BJ (cell line): ENCODE measurements around the gene MYOM3. TPM values are rescaled to one million over a fixed set of nuclear protein-coding genes. Genes with fewer than 3 reads are reported as not detected.

ENCODE experiments used
- CTCF ChIA-PET: fragments of 350-600 bp; formaldehyde crosslinking; extraction: SDS; loops from one replicate; lab custom pipeline; 2021; ENCODE audit warnings: antibody characterized with exemption, inconsistent platforms; lab: Yijun Ruan, JAX
- POLR2A ChIA-PET: fragments of 300-600 bp; sonication (Branson Sonifier 250); formaldehyde crosslinking; extraction: SDS; loops from one replicate; lab custom pipeline; 2021; ENCODE audit warnings: antibody characterized with exemption; lab: Charles Lee
- DNase-seq: peaks from one replicate; pipeline ENCODE4 v3.0.0-alpha.2; 2011; ENCODE audit warnings: low read depth
- H3K27me3 ChIP-seq: 2 replicates; pipeline ENCODE4 v1.6.0; 2011; ENCODE audit warnings: low read length; ENCODE audit not compliant: control insufficient read depth, insufficient read depth
- H3K36me3 ChIP-seq: 2 replicates; pipeline ENCODE4 v1.5.1; 2011; ENCODE audit warnings: low read length; ENCODE audit not compliant: control insufficient read depth, insufficient read depth
- H3K4me3 ChIP-seq: 2 replicates; pipeline ENCODE4 v1.5.1; 2011; ENCODE audit warnings: low read depth, mild to moderate bottlenecking, control low read depth, low read length
- CTCF ChIP-seq: IDR thresholded peaks from 2 replicates; pipeline ENCODE4 v1.5.1; 2011; ENCODE audit warnings: low read depth, mild to moderate bottlenecking, control low read depth, inconsistent platforms, low read length, moderate library complexity; ENCODE audit not compliant: insufficient read depth
- polyA plus RNA-seq: library from polyadenylated mRNA; depleted of rRNA; stranded (reverse); fragments of >200 nt; gene quantifications from 2 replicates; pipeline ENCODE4 v1.2.3, GENCODE V29; 2011

Gene MYOM3
- polyA plus RNA-seq, 1 experiment, result not detected

GRCh38 chr1:24102961-24103360 is 9.0 kb downstream of the MYOM3 start:
- Histone ChIP-seq H3K36me3 (no peaks in the 10 kb centered on the region), H3K27me3 (peaks cover 2% of the 10 kb centered on the region), H3K4me3 (no peak overlapping the region)
- ChIA-PET CTCF (interaction anchor here (0.7 to 0.8 kb wide), 2 partner anchors 31 to 47 kb away, joined by 3 read pairs; no protein-coding TSS in a partner anchor), POLR2A (interaction anchor here (0.6 kb wide), 1 partner anchor 1701 kb away, joined by 8 read pairs; no protein-coding TSS in a partner anchor)
- no peak for TF ChIP-seq CTCF
- no peak for DNase-seq

- ChIA-PET CTCF (no interaction called here), POLR2A (no interaction called here)
- no peak for TF ChIP-seq CTCF
- Histone ChIP-seq H3K4me3 (no peak overlapping the region), H3K36me3 (no peaks in the 10 kb centered on the region), H3K27me3 (peaks cover 2% of the 10 kb centered on the region)
- DNase-seq, result no peak
Measured at GRCh38 chr1:24101796-24102586, 9.9 kb downstream of the MYOM3 start.

- no peak overlapping the region for H3K4me3 ChIP-seq
- DNase-seq, result no peak
- TF ChIP-seq CTCF, result no peak
- CTCF ChIA-PET, result interaction anchor here (1.0 kb wide), 1 partner anchor 11 kb away, joined by 4 read pairs; the partner anchor contains the start of gene MYOM3
- POLR2A ChIA-PET, result no interaction called here
- H3K36me3 ChIP-seq, result no peaks in the 10 kb centered on the region
- H3K27me3 ChIP-seq, result peaks cover 2% of the 10 kb centered on the region
Measured at GRCh38 chr1:24100945-24101737, 10.8 kb downstream of the MYOM3 start.

GRCh38 chr1:24098943-24099638 is 12.8 kb downstream of the MYOM3 start:
- ChIA-PET POLR2A (no interaction called here), CTCF (no interaction called here)
- Histone ChIP-seq H3K27me3 (peaks cover 2% of the 10 kb centered on the region), H3K36me3 (no peaks in the 10 kb centered on the region), H3K4me3 (no peak overlapping the region)
- no peak for TF ChIP-seq CTCF
- no peak for DNase-seq

- TF ChIP-seq CTCF, result no peak
- H3K36me3 ChIP-seq, result no peaks in the 10 kb centered on the region
- no peak overlapping the region for H3K4me3 ChIP-seq
- no peak for DNase-seq
- POLR2A ChIA-PET, result no interaction called here
- peaks cover 2% of the 10 kb centered on the region for H3K27me3 ChIP-seq
- CTCF ChIA-PET, result no interaction called here
Measured at GRCh38 chr1:24098102-24098501, 13.8 kb downstream of the MYOM3 start.
